AG09319 (cell line): ENCODE data around the gene RPS6KA6.
"Not testable (repeated sequence)": the region's sequence is repeated elsewhere in the genome, so short reads cannot be mapped to it uniquely, and the experiment has no call there.

Experiments
- DNase-seq: peaks from one replicate; pipeline ENCODE4 v3.0.0-alpha.2; 2010; ENCODE audit warnings: low read depth; ENCODE audit errors: extremely low read depth
- TF ChIP-seq, protein P1 (sequence below): IDR thresholded peaks from 2 replicates; pipeline ENCODE4 v1.5.1; 2011; ENCODE audit warnings: low read depth, mild to moderate bottlenecking, inconsistent platforms, low read length, moderate library complexity

RPS6KA6 gene

DNA sequence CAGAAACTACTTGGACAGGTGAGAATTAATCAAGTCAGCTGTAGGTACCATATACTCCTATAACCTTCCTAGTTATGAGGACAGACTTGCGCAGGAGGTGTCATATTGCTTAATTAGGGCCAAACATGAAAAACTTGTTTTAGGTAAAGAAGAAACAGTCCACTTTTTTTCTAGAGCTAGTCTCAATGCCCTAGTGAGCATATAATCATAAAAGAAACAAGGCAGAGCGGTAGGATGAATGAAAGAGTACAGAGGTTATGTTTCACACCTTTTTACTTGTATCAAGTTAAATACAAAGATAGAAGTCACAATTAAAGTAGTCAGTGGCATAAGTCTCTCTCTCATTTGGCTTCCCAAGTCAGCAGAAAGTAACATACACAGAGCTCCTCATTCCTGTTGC lies 88.9 kb downstream of the RPS6KA6 start:
- DNase-seq = no peak
- TF ChIP-seq, protein P1, sequence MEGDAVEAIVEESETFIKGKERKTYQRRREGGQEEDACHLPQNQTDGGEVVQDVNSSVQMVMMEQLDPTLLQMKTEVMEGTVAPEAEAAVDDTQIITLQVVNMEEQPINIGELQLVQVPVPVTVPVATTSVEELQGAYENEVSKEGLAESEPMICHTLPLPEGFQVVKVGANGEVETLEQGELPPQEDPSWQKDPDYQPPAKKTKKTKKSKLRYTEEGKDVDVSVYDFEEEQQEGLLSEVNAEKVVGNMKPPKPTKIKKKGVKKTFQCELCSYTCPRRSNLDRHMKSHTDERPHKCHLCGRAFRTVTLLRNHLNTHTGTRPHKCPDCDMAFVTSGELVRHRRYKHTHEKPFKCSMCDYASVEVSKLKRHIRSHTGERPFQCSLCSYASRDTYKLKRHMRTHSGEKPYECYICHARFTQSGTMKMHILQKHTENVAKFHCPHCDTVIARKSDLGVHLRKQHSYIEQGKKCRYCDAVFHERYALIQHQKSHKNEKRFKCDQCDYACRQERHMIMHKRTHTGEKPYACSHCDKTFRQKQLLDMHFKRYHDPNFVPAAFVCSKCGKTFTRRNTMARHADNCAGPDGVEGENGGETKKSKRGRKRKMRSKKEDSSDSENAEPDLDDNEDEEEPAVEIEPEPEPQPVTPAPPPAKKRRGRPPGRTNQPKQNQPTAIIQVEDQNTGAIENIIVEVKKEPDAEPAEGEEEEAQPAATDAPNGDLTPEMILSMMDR = no peak

DNA sequence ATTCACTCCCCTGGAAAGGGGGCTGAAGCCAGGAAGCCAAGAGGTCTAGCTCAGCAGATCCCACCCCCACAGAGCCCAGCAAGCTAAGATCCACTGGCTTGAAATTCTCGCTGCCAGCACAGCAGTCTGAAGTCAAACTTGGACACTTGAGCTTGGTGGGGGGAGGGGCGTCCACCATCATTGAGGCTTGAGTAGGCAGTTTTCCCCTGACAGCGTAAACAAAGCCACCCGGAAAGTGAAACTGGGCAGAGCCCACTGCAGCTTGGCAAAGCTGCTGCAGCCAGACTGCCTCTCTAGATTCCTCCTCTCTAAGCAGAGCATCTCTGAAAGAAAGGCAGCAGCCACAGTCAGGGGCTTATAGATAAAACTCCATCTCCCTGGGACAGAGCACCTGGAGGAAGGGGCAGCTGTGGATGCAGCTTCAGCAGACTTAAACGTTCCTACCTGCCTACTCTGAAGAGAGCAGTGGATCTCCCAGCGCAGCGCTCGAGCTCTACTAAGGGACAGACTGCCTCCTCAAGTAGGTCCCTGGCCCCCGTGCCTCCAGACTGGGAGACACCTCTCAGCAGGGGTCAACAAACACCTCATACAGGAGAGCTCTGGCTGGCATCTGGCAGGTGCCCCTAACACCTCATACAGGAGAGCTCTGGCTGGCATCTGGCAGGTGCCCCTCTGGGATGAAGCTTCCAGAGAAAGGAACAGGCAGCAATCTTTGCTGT lies 108.4 kb downstream of the RPS6KA6 start:
- not testable (repeated sequence) for DNase-seq

DNA sequence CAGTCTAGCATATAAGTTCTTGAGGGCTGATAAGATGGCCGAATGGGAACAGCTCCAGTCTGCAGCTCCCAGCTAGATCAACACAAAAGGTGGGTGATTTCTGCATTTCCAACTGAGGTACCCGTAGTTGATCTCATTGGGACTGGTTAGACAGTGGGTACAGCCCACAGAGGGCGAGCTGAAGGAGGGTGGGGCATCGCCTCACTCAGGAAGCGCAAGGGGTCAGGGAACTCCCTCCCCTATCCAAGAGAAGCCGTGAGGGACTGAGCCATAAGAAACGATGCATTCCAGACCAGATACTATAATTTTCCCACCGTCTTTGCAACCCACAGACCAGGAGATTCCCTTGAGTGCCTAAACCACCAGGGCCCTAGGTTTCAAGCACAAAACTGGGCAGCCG lies 109.0 kb downstream of the RPS6KA6 start:
- DNase-seq = no peak
- TF ChIP-seq, protein P1 = no peak

DNA sequence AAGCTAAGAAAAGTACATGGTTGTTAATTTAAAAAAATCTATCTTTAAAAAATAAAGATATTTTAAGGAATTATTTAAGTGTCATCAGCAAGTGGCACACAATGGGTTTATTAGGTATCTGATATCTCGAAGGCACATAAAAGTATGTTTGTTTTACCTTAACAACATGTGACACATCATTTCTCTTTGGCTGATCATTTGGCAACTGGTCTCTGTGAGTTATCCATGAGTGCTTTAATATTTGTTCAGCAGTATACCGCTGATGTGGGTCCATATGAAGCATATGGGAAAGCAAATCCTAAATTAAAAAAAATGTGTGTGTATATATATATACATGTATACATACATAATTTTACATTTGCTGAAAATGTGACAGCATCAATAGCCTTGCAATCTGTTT lies 123.2 kb downstream of the RPS6KA6 start:
- DNase-seq = no peak
- TF ChIP-seq, protein P1 = no peak

DNA sequence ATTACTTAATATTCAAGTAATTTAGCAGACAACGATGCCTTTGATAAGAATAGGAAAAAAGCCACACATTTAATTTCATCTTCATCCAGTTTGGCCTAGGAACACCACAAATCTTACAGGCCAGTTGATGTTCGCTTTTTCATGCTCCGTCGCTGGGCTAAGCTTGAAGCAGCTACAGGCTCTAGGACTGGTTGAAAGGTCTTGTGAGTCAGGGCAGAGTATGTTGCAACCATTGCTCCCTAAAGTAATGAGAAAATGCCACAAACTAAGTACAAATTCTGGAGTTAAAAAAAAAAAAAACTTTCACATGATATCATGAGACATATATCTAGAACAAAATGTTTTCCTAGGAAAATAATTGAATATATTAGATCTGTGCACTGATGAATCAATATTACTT lies 123.8 kb downstream of the RPS6KA6 start:
- TF ChIP-seq, protein P1 = no peak
- DNase-seq = no peak

DNA sequence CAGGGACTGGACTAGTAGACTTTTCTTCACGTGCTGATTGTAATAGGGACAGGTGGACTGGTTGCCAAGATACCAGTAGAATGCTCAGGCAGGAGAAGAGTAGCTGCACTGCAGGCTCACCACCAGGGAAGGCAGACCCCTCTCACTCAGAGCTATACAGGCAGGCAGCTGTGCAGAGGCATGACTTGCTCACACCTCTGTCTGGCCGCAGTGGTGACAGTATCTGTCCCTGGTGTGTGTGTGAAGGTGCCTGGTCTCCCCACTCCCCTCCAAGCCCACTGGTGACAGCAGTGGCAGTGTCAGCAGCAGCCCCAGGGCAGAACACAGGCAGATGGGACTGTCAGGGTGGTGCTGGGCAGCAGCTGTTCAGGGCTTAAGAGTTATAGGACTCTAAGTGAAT lies 140.7 kb downstream of the RPS6KA6 start:
- TF ChIP-seq, protein P1 = no peak
- DNase-seq = no peak

DNA sequence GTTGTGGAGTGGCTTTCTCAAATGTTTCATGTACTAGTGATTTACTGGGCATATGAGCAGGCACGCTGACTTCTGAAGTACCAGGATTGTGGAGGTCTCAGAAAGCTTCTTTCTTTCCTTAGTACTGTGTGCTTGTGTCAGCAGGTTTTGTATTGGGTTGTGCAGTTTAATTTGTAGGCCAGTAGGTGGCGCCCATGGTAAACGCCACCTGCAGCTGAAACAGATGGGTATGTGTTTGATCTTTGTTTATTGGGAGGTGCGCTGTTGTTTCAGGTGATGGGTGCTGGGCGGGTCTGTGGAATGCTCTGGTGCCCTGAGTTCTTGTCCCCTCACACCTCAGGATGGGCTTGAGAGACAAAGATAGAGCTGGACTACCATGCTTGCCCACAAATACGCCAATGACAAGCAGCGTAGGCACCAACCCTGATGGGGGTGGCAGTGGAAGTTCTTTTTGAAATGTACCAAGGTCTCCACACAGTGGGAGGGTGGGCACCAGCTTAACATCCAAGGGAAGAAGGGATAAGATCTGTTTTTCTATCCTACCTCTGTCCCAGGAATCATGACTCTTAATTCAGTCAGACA lies 141.5 kb downstream of the RPS6KA6 start:
- TF ChIP-seq, protein P1 = peak; percentile 77
- peak; percentile 15 for DNase-seq

DNA sequence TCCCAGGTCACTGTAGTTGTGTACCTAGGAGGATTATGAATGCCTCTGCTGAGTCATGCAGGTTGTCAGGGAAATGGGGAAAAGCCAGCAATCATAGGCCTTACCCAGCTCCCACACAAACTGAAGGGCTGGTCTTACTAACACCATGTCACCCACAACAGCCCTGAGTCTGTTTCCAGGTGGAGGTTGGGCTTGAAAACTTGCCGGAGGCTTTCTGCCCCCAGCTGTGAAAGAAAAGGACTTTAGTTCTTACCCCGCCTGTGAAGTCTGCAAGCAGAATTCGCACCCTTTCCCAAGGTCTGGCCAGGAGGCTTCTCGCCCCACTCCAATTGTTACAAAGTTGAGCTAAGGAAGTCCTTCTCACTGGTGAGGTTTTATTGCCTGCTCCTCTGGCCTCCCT lies 143.9 kb downstream of the RPS6KA6 start:
- TF ChIP-seq, protein P1 = no peak
- no peak for DNase-seq
